GM04504 (cell line): ENCODE measurements around the gene CD109.

Experiments
- DNase-seq: peaks from one replicate; pipeline ENCODE4 v3.0.0-alpha.2; 2012; ENCODE audit warnings: low read depth

The CD109 gene

DNA sequence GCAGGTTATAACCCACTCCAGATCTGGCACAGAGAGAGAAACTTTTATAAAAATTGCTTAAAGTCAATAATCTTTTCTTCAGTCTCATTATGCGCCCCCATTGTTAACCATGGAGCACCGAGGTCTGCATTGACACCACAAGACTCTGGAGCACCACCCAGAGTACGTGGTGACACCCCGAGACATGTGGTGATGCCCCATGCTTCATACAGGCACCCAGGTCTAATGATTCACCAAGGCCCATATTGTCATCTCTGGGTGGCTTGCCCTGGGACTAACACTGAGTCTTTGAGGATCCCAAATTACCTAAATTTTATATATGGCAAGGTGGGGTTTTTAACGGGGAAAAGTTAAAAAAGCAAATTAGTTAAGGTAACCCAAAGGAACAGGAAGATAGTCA lies 31.1 kb downstream of the CD109 start:
- DNase-seq: no peak

DNA sequence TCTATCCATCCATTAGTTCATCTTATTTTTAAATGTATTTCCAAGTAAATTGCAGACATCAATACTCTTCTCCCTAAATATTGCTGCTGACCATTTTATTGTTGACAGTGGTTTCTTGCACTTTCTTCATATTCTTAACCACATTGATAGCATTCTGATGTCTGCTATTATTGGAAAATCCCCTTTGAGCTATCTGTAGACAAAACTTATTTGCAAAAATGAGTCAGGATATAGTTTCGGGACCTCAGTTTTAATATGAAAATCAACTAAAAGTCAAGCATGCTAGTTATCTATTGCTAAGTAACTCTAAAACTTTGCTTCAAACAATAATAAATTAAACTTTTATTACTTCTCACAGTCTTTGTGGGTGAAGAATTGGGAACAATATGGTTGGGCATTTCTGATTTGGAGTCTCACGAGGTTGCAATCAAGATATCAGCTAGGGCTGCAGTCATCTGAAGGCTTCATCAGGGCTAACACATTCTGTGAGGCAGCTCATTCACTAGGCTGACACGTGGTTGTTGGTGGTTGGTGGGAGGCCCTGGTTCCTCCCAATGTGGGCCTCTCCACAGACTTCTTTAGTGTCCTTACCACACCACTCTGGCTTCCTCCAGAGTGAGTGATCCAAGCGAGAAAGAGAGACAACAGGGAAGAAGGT lies 32.7 kb downstream of the CD109 start:
- no peak for DNase-seq

DNA sequence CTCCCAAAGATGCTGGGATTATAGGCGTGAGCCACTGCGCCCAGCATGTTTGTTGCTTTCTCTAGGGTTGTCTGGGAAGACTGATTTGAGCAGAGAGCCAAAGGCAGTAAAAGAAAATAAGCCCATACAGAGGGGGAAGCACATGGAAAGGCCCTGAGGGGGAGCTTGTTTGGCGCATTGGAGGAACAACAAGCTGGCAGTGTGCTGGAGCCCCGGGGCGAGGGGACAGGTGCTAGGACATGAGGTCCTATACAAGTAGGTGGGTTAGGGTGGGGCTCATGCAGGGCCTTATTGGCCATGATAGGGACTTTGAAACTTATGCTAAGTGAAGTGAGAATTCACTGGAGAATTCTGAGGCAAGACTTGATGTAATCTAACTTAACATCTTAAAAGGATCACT lies 35.3 kb downstream of the CD109 start:
- DNase-seq: no peak

DNA sequence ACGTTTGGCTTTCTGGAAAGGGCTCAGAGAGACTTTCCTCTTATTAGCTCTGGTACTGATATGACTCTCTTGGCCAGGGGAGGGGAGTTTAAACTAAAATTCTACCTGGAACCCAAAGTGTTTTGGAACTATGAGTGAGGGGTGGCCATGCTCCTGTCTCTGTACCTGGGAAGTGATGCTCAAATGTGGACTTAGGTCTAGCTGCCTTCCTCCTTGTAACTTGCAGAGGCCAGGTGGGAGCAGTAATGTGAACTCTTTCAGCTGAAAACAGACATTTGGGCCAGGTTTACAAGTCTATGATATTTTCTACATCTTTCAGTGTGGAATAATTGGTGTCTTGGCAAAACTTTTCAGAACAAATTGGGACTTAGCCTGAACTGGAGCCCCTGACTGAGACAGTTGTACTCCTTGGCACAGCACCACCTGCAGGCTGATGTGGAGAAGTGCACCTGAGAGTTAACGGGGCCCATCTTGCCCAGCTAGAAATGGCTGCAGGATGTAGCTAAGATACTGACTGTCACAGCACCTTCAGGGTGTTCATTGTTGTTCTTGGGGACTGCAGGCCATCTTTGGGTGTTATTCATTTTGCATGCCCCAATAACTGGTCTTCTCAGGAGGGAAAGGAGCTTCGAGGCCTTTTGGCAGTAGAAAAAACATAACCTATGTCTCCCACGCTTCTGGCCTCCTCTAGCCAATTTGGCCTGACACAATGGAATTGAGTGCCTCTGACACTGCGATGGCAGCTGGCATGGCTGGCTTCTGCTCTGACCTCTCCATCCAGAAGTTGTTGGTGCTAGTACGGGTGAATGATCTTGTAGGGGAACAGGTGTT lies 37.1 kb downstream of the CD109 start:
- peak; percentile 53 for DNase-seq

DNA sequence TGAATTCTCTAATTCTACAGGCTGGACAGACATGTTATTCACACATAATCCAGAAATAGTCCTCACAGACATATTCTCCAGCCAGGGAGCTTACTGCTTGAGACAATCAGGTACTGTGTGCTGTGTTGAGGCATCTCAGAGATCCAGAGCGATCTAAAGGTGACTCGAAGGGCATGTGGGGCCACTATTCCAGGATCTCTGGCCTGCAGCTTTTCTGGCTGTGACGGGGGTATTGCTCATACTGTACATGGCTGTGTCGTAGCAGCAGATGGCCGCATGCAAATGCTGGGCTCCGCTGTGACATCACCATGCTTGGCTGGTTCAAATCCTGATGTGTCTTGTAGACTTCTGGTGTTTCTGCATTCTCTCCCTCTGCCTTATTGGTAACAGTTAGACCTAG lies 37.8 kb downstream of the CD109 start:
- DNase-seq: no peak

DNA sequence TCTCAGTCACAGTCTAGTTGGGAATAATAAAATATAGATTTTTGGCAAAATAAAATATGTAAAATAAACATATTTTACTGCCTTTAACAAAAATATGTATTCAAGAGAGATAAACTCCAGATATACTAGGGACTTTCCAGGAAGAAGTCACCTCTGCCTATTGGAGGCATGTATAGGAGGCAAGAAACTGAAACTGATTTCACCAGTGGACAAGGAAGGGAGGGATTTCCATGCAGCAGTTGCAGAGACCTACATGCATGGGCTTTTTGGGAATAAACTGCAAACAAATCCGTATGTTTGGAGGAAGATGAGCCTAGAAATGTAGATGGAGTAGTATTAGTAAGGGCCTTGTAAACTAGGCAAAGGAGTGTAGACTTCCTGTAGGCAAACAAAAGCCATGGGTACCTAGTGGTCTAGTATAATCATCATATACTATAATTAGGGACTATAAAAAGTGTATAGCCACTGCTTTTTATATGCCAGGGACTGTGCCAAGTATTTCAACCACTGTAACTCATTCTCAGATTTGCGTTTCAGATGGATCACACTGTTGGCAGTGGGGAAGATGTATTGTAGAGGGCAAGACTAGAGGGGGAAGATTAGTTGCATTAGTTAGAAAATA lies 38.9 kb downstream of the CD109 start:
- no peak for DNase-seq

DNA sequence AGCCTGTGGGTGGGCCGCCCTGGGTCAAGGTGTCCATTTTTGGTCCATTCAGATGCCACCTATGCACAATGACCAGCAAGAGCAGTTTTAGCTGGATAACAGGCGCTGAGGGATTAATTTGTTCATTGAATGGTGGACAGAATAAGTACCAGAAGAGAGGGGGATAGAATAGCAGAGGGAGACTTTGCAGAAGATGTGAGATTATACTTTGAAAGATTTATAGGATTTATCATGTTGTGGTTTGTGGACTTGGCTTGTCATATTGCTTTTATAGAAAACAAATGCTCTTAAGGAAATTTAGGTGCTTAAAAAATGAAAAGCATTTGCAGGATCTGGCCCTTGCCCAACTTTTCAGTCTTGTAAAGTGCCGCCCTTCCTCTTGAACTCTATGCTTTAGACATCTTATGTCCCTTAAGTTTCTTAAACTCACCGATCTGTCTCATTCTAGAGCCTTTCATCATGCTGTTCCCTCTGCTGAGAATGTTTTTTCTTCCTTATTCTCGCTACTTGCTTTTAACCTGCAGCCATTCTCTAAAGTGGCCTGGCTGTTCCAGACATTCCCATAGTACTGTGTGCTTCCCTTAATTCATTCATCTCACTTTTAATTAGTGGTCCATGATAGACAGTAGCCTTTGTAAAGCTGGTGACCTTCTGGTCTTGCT lies 42.5 kb downstream of the CD109 start:
- no peak for DNase-seq

DNA sequence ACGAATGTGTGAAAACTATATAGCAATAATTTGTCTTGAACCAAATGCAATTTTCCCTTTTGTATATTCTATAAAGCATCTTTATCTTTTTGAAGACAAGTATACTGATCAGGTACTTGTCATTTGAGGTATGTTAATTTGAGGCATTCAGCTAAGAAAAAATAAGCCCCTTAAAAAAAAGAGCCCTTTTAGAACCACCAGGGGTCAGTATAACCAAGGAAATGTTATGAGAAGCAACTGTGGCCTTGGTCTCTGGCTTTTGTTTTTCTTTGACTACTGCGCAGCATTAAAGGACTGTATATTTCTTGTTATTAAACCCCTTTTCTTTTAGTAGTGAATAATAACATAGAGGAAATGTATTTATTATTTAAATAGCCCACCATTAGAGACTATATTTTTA lies 43.1 kb downstream of the CD109 start:
- DNase-seq: no peak

DNA sequence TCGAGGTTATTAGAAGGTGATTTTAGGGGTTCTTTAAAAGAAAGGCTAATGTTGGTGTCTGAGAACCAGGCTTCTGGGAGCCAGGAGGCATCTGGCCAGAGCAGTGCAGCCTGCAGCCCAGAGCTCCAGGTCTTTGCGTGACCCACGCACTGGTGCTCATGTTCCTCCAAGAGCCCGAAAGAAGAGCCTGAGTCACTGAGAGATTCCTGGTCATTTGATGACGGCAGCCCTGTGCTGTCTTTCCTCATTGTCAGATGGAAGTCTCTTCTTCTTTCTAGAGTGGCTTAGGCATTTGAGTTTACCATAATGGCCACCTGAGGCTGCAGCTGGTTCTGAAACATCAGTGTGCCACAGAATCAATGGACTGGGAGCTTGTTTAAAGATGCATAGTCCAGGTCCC lies 46.4 kb downstream of the CD109 start:
- no peak for DNase-seq

DNA sequence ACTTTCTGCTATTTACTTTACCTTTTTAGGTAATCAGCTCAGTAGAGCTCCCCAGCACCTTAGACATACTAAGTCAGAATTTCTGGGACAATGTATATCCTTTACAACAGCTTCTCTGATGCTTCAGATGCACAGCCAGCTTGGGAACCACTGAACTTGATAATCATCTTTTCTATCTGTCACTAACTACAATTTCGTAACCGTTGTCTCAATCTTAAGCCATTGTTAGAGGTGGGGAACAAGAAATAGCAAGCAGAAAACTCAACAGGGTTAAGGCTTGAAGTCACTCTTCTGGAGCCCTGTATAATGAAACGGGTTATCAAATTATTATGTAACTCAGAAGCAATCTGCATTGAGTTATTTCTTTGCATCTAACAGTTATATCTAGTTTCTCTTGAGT lies 47.1 kb downstream of the CD109 start:
- no peak for DNase-seq

DNA sequence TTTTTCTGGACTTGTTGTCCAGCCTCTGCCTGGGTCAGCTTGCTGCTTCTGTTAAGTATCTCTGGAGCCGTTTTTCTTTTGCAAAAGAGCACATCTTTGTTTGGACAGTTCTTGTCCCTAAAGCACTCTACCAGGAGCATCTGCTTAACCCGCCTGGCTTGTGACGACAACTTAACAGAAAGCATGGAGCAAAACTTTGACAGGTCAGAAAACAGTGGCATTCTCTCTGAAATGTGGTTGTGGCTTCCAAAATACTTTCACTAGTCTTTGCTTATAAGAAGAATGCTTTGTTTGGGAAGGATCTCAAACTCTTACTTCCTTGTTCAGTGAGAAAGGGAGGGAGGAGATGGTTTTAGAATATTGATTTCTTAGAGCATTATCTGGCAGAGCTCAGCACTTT lies 47.6 kb downstream of the CD109 start:
- DNase-seq: no peak

DNA sequence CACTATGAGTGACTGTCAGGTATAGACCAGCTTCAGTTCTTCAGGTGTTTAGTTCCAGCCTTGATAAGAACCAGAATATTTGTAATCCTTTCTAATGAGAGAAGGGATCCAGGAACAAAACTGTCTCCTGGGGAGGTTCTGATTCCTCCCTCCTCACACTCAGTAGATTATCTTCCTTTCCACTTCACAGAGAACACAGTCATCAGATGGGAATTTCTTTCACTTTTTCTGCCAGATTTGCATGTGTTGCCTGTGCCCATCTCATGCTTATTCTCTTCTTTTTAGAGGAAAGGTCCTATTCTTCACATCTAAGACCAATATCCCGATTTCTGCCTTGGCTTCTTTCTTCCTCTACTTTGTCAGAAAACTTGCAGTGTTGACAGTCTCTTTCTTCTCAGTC lies 50.8 kb downstream of the CD109 start:
- no peak for DNase-seq

DNA sequence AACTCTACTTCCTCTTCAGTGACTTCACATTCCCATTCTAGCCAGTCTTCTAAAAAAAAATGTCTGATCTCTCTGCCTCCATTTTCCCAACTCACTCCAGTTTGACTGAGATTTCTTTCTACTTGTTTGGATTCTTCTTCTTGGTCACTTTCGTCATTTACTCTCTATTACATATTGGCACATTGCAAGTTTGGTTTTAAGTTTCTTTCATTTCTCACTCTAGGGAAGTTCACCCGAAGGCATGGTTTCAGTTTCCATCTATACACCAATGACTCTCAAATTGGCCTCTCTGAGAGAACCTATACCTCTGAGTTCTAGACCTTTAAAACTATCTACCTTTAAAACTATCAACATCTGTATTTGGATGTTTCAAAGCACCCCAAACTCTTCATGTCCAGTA lies 51.3 kb downstream of the CD109 start:
- no peak for DNase-seq

DNA sequence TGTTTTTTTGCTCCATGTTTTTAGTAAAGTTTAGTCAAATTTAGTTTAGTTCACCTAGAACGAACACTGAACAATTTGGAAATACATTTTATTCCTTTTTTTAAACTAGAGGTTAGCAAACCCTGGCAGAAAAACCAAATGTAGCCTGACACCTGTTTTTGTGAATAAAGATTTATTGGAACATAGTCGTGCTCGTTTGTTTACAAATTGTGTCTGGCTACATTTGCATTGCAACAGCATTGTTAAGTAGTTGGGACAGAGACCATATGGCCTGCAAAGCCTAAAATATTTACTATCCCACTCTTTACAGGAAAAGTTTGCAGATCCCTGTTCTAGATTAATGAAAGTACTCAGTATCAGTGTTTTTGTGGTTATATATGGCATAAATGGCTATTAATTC lies 56.9 kb downstream of the CD109 start:
- no peak for DNase-seq

DNA sequence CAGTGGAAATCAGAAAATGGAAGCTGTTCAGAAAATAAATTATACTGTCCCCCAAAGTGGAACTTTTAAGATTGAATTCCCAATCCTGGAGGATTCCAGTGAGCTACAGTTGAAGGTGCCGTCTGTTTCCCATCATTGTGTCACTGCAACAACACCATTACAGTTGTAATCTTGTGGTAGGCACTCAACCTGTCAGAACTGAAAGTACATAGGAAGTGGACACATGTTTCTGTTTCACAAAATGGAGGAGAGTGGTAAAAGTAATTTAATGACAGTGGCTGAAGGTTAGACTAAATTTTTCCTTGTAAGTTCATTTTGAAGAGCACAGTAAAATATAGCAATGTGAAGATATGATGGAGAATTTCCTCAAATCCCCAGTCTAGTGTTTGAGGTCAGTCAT lies 70.0 kb downstream of the CD109 start:
- DNase-seq: no peak

DNA sequence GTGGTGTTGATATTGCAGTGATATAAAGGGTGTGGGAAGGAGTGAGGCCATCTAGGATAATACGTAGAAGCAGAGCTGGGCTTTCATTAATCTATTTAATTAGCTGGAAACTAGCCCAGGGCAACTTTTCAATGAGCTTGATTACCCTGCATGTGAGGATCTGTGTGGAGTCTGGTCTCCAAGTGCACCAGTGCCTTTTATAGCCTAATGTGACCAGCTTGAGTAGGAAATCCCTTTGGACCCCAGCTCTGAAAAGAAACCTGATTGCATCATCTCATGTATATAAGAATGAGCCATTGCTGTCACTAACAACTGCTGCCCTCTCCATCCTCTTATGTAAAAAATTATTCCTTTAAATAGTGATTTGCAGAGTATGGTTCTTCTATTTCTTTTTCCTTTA lies 72.6 kb downstream of the CD109 start:
- DNase-seq: no peak

DNA sequence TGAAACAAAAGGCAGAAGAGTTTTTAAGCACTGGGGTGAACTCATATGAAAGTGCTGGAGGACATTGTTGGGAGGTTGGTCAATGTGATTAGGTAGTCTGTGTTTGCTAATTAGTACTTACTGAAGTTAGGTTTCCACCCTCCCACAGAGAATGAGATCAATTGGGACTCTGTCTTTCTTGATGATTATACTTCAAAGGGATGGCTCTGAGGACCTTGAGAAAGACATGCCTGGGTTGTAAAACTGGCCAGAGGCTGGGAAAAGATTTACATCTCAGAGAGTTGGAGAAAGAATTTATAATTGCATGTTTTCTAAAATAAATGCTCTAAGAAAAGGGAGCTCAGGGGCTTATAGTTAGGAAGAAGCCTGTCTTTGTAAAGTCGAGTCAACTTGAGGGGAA lies 74.0 kb downstream of the CD109 start:
- no peak for DNase-seq

DNA sequence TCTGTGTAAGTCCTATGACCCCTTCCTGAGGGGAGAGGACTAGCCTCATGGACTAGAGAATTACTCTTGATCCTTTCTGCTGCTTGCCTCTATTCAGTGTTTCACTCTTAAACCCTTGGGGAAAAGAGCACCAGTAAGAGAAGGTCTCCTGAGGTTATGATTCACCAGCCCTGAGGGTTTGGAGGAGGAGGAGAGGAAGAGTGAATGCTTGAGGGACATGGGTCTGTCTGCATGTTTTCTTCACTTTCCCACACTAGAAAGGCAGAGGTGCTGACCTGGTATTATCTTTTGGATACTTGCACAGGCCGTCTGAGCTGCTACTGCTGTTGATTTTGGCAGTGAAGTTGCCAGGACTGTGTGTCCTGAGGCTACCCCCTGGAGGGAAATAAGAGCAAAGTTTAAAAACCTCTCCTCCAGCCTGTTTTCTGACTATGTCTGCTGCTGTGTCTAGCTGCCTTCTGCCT lies 78.3 kb downstream of the CD109 start:
- peak; percentile 80 for DNase-seq

DNA sequence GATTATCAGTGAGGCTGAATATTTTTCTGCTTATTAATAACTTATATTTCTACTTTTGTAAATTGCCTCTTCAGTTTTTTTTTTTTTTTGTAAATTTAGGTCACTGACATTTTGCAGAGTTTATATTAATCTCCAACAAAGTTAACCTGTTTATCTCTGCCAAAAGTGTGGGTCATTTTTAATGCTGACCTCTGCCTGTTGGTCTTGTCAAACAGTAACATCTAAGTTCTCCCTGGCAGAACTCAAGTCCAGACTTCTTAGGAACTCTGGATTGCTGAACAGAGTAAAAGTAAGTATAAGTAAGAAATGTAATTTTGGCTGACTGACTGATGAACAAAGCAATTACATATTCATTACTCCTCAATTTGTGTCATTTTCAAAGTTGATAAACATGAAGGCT lies 83.9 kb downstream of the CD109 start:
- no peak for DNase-seq

DNA sequence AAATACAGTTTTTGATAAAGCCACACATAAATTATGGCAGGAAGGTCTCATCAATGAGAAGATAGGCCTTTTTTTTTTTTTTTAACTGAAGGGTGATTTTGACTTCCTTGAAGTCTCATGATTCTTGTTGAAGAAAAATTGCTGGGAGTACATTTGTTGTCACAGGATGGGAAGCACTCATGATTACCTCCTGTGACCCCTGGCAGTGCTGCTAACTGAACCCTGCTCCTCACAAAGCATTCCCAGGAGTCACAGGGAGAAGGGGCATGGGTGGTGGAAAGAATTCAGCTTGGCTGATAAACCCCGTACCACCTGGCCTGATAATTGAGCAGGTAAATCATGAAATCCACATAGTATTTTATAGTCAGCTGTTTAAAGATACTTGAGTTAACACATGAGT lies 86.9 kb downstream of the CD109 start:
- no peak for DNase-seq

DNA sequence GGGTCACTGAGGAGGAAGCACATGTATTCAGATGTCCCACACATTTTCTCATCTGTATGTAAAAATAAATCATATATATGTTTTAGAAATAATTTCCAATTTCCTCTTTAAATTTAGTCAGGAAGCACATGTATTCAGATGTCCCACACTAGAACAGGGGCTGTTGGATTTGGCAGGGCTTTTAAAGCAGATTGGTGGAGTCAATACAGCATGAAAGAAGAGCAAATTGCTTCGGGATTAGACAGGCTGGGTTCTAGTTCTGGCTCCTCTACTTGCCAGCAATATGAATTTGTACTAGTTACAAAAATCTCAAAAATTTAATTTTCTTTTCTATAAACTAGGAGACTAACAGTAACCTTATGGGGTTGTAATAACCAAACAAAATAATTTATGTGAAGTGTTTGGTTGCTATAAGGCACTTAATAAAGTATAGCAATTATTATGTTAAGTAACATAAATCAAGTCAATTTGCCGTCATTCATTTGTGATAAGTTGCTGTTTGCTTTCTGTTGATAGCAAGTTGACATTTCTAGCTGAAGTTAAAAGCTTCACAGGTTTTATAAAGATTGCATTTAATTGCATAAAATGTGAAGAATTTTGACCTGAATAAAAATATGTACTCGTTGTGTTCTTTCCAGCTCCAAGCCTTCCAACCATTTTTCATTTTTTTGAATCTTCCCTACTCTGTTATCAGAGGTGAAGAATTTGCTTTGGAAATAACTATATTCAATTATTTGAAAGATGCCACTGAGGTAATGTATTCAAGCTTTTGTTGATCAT lies 88.9 kb downstream of the CD109 start:
- DNase-seq: no peak

DNA sequence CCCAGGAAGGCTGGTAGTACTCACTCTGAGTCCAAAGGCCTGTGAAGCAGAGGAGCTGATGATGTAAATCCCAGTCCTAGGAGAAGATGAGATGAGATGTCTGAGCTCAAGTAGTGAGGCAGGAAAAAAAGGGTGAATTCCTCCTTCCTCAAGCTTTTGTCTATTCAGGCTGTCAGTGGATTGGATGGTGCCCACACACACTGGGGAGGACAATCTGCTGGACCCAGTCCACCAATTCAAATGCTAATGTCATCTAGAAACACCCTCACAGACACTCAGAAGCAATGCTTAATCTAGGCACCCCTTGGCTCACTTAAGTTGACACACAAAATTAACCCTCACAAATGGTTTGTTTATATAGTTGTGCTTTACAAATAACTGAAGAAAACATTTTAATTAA lies 94.6 kb downstream of the CD109 start:
- no peak for DNase-seq
